ENCODE data around the gene HSPA9.

Gene HSPA9

DNA sequence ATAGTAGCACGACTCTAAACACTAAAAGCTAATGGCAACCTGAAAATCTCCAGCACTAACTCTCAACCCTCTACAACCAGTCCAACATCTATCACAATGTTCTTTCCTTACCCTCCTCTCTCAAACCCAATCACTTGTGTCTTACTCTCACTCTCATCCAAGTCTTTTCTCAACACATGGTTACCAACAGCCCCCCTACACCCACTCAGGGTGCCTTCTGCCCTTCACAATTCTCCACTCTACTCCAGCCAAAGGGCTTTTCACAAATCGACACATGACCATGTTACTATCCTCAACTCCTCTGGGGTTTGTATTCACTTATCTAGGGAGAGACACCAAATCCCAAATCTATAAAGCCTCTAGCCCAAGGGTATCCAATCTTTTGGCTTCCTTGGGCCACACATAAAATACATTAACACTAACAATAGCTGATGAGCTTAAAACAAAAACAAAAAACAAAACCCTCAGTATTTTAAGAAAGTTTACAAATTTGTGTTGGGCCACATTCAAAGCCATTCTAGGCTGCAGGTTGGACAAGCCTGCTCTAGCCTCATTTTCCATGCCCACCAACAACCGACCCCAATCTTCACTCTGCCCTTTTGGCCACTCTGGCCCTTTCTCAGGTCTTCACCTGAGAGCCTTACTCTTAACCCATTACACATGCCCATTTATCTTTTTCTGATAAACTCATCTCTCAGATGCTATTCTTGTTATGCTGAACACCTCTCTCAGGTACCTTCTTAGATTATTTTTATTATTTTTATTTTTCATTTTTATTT is 11.7 kb downstream of the HSPA9 start:
- Mint-ChIP-seq H3K4me1 (peaks cover 14 to 22% of the 10 kb centered on the region in 2 donors), H3K36me3 (peaks cover 48 to 63% of the 10 kb centered on the region in 2 donors), H3K27me3 (no peaks in the 10 kb centered on the region), H3K27ac (peak overlapping the region; percentile 56), H3K4me3 (no peak overlapping the region), H3K9me3 (no peaks in the 10 kb centered on the region)
- DNase-seq (no peak), ATAC-seq (replicated peaks) (no peak)

DNA sequence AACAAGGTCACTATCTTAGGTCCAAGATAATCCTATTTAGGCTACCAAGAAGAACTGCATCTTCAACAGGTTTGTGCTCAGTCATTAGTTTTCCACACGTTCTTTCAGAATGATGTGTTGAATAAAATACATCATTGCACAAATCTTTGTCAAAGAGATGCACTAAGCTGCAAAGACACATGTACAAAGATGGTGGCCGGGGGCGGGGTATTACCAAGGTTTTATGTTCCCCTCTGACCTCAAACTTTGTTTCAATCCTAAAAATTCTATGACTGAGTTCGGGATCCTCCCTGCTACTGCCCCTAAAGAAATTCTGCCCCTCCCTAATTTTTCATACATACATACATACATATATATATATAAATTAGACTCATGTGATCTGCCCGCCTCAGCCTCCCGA is 14.2 kb downstream of the HSPA9 start:
- Mint-ChIP-seq H3K27me3 (no peaks in the 10 kb centered on the region), H3K4me1 (peaks cover 11 to 14% of the 10 kb centered on the region in 2 donors), H3K4me3 (no peak overlapping the region), H3K36me3 (peaks cover 43 to 58% of the 10 kb centered on the region in 2 donors), H3K27ac (no peak overlapping the region), H3K9me3 (no peaks in the 10 kb centered on the region)
- DNase-seq: no peak
- ATAC-seq (replicated peaks): no peak

DNA sequence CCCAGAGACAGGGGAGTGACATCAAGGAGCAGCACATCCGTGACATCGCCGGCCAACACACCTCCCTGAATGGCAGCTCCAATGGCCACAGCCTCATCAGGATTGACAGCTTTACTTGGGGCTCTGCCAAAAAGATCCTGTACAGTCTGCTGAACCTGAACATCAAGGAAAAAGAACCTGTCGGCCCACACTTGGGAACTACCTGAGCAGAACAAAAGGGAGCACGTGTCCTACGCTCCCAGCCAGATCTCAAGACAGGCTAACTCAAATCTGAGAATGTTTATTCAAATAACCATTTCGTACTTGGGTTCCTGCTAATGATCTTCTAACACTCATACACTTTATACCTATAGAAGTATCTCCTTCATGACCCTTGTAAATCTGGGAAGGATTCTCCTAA is 15.3 kb downstream of the HSPA9 start:
- no peaks in the 10 kb centered on the region for H3K27me3 Mint-ChIP-seq
- no peak for ATAC-seq (replicated peaks)

GRCh38 chr5:138557677-138558076 is 17.5 kb downstream of the HSPA9 start:
- Mint-ChIP-seq H3K4me1 (peaks cover 5 to 7% of the 10 kb centered on the region in 2 donors), H3K4me3 (no peak overlapping the region), H3K27ac (no peak overlapping the region), H3K36me3 (peaks cover 37 to 62% of the 10 kb centered on the region in 2 donors), H3K9me3 (no peaks in the 10 kb centered on the region), H3K27me3 (no peaks in the 10 kb centered on the region)
- no peak for DNase-seq
- no peak for ATAC-seq (replicated peaks)

More for the DNA sequence above, 15.3 kb downstream of the HSPA9 start:
- Mint-ChIP-seq H3K9me3 (no peaks in the 10 kb centered on the region), H3K36me3 (peaks cover 39 to 56% of the 10 kb centered on the region in 2 donors), H3K4me1 (peaks cover 11% of the 10 kb centered on the region in 2 donors), H3K4me3 (no peak overlapping the region), H3K27ac (peak overlapping the region; percentile 25)
- DNase-seq: no peak

GRCh38 chr5:138554143-138554542 is 21.1 kb downstream of the HSPA9 start:
- Mint-ChIP-seq H3K9me3 (no peaks in the 10 kb centered on the region), H3K4me3 (no peak overlapping the region), H3K27me3 (no peaks in the 10 kb centered on the region), H3K27ac (no peak overlapping the region), H3K4me1 (peaks cover 4 to 7% of the 10 kb centered on the region in 2 donors), H3K36me3 (peaks cover 23 to 59% of the 10 kb centered on the region in 2 donors)
- ATAC-seq (replicated peaks): no peak
- DNase-seq: no peak

- ATAC-seq (replicated peaks): no peak
- Mint-ChIP-seq H3K9me3 (no peaks in the 10 kb centered on the region), H3K27ac (peak overlapping the region; percentile 83), H3K4me3 (no peak overlapping the region), H3K27me3 (no peaks in the 10 kb centered on the region), H3K36me3 (peaks cover 18 to 56% of the 10 kb centered on the region in 2 donors), H3K4me1 (peaks cover 4 to 7% of the 10 kb centered on the region in 2 donors)
- no peak for DNase-seq
Observed at GRCh38 chr5:138553437-138554095, 21.6 kb downstream of the HSPA9 start.

DNA sequence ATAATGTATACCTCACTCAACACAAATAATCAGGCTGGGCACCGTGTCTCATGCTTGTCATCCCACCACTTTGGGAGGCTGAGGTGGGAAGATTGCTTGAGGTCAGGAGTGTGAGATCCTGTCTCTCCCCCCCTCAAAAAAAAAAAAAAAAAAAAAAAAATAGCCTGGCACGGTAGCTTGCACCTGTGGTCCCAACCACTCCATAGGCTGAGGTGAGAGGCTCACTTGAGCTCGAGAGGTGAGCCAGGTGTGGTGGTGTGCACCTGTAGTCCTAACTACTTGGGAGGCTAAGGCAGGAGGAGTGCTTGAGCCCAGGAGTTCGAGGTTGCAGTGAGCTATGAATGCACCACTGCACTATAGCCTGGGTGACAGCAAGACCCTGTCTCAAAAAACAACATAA is 22.5 kb downstream of the HSPA9 start:
- peaks cover 15 to 60% of the 10 kb centered on the region in 2 donors for H3K36me3 Mint-ChIP-seq
- H3K9me3 Mint-ChIP-seq: no peaks in the 10 kb centered on the region
- H3K4me1 Mint-ChIP-seq: peaks cover 11 to 16% of the 10 kb centered on the region in 2 donors
- H3K27ac Mint-ChIP-seq: peak overlapping the region; percentile 80
- no peak for DNase-seq
- no peak overlapping the region for H3K4me3 Mint-ChIP-seq
- no peak for ATAC-seq (replicated peaks)
- no peaks in the 10 kb centered on the region for H3K27me3 Mint-ChIP-seq

- Mint-ChIP-seq H3K27me3 (no peaks in the 10 kb centered on the region), H3K36me3 (peaks cover 7 to 52% of the 10 kb centered on the region in 2 donors), H3K4me1 (peaks cover 21 to 37% of the 10 kb centered on the region in 2 donors), H3K27ac (no peak overlapping the region), H3K9me3 (no peaks in the 10 kb centered on the region), H3K4me3 (no peak overlapping the region)
- ATAC-seq (replicated peaks) (no peak), DNase-seq (no peak)
Observed at GRCh38 chr5:138549414-138549813, 25.8 kb downstream of the HSPA9 start.

DNA sequence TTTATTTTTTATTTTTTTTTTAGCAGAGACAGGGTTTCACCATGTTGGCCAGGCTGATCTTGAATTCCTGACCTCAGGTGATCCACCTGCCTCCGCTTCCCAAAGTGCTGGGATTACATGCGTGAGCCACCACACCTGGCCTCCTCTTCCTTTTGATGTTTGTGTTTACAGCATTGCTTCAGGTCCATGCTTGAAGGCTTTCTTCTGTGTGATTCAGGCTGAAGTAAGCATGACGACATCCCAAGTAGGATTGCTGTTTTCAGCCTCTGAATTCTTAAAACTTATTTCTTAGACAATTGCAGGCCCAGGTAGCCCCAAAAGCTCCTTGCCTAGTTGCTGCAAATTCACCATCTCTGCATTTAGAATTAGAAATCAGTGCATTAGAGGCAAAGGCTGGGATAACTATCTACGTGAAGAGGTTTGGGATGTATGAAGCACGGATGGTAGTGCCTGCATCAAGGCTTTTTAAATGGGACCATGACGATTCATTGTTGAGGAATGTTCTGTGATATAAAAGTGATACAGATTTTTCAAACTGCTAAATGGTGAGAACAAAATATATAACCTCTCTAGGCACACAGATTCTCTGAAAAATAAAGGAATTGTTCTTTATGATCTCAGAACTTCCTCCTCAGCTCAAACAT is 29.2 kb downstream of the HSPA9 start:
- no peak overlapping the region for H3K27ac Mint-ChIP-seq
- H3K36me3 Mint-ChIP-seq: peaks cover 14 to 46% of the 10 kb centered on the region in 2 donors
- no peaks in the 10 kb centered on the region for H3K27me3 Mint-ChIP-seq
- ATAC-seq (replicated peaks): no peak
- no peaks in the 10 kb centered on the region for H3K9me3 Mint-ChIP-seq
- DNase-seq: no peak
- H3K4me3 Mint-ChIP-seq: no peak overlapping the region
- H3K4me1 Mint-ChIP-seq: peaks cover 28 to 53% of the 10 kb centered on the region in 2 donors

DNA sequence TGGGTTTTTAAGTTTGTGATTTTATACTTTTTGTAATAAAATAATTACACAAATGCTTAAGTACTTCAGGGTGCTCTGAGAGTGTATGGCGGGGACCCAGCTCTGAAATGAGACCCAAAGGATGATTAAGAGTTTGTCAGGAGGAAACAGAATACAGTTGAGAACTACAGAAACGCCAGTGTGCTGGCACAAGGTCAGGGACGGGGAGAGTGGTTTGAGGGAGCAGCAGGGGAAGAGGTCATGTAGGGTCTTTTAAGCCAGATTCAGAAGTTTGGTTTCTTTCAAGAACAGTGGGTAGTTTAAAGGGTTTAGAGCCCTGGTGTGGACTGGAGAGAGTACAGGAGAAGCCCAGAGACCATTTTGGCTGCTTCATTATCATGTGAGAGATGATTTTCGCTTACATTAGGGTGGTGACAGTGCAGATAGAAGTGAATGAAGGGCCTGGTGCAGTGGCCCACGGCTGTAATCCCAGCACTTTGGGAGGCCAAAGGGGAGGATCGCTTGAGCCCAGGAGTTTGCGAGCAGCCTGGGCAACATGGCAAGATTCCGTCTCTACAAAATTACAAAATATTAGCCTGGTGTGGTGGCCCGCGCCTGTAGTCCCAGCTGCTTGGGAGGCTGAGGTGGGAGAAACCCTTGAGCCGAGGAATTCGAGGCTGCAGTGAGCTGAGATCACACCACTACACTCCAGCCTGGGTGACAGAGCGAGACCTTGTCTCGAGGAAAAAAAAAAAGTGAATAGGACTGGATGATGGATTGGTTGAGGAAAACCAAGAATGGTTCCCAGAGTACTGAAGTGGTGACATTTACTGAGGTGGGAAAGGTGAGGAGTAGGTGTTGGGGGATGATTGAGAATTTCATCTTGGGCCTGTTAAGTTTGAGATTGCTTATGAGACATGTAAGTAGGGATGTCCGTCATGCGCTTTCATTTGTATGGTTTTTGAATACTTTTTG is 30.7 kb downstream of the HSPA9 start:
- peak overlapping the region; percentile 99 for H3K27ac Mint-ChIP-seq
- H3K9me3 Mint-ChIP-seq: no peaks in the 10 kb centered on the region
- peaks cover 17 to 49% of the 10 kb centered on the region in 2 donors for H3K36me3 Mint-ChIP-seq
- H3K4me1 Mint-ChIP-seq: peaks cover 32 to 67% of the 10 kb centered on the region in 2 donors
- no peaks in the 10 kb centered on the region for H3K27me3 Mint-ChIP-seq
- H3K4me3 Mint-ChIP-seq: peak overlapping the region; percentile 91 to 93
- ATAC-seq (replicated peaks): no peak
- DNase-seq: no peak

- peaks cover 17 to 49% of the 10 kb centered on the region in 2 donors for H3K36me3 Mint-ChIP-seq
- H3K4me3 Mint-ChIP-seq: peak overlapping the region; percentile 91 to 93
- no peaks in the 10 kb centered on the region for H3K27me3 Mint-ChIP-seq
- peak overlapping the region; percentile 99 for H3K27ac Mint-ChIP-seq
- H3K9me3 Mint-ChIP-seq: no peaks in the 10 kb centered on the region
- DNase-seq: no peak
- peak; percentile 71 to 72 for ATAC-seq (replicated peaks)
- H3K4me1 Mint-ChIP-seq: peaks cover 34 to 69% of the 10 kb centered on the region in 2 donors
Observed at GRCh38 chr5:138543730-138544104, 31.5 kb downstream of the HSPA9 start.

DNA sequence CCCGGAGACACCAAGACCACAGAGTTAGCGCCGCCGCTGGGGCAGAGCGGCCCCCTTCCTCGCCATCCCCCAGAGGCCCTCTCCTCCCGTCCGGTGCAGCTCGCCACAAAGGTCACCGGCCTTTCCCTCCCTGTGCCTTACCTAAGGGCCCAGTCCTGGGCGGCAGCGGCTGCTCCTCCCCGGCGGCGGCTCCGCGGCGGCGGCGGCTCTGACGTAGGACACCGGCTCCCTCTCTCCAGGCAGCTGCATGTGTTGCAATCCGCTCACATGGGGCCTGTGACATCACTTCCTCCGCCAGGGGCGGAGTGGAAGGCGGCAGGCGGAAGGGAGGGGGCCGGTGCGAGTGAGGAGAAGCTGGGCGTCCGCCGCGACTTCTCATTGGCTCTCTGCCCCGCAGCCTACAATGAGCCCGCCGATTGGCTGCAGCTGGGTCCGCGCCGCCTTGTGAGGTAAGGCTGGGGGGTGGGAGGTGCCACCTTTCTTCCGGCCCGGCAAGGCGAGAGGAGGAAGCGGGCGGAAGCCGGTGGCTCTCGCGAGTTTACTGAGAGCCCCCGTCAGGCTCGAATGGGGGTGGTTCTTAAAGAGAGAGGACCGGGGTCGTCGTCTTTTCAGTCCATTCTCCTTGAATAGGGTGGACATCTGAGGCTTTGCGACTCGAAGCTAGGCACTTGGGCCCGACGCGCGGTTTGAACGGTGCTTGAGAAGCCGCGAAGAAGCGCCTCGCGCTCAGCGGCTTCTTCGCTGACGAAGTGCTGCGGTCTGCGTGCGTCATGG is 32.1 kb downstream of the HSPA9 start, which contains the start of gene ETF1:
Gene ETF1 (minus strand): TSS at position 281 of the 774 bp plus-strand sequence. CDS start 318 bp downstream, outside the sequence.
- Mint-ChIP-seq H3K9me3 (no peaks in the 10 kb centered on the region), H3K4me3 (peak within 1 kb of the TSS; percentile 91 to 93), H3K36me3 (peaks cover 20 to 47% of the 10 kb centered on the region in 2 donors), H3K27ac (peak within 1 kb of the TSS; percentile 99), H3K27me3 (no peaks in the 10 kb centered on the region), H3K4me1 (peaks cover 30 to 63% of the 10 kb centered on the region in 2 donors)
- DNase-seq (peak; percentile 100), ATAC-seq (replicated peaks) (peak; percentile 91 to 93)
